ENCODE data around the gene BCL2A1.
"Not testable (repeated sequence)": the region's sequence is repeated elsewhere in the genome, so short reads cannot be mapped to it uniquely, and the experiment has no call there.

The BCL2A1 gene

DNA sequence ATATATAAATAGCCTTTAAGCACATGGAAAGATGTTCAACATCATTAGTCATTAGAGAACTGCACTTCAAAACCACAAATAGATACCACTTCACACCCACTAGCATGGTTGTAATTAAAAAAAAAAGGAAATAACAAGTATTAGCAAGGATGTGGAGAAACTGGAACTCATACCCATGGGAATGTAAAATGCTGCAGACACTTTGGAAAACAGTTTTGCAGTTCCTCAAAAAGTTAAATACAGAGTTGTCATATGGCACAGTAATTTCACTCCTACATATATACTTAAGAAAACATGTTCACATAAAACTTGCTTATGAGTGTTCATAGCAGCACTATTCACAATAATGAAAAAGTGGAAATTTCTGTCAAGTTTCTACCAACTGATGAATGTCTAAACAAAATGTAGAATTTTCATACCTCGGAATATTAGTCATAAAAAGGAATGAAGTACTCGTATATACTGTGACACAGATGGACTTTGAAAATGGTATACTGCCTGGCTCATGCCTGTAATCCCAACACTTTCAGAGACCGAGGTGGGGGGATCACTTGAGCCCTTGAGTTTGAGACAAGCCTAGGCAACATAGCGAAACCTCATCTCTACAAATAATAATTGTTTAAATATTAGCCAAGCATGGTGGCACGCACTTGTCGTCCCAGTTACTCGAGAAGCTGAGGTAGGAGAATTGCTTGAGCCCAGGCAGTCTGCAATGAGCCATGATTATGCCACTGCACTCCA lies 28.1 kb downstream of the BCL2A1 start:
- no peak overlapping the region for H3K27ac ChIP-seq (ENCODE audit: low read depth, low read length)
- no peaks in the 10 kb centered on the region for H3K9me2 ChIP-seq (replicated peaks; ENCODE audit: insufficient read depth, low read length)
- no peaks in the 10 kb centered on the region for H3F3A ChIP-seq (ENCODE audit: insufficient read depth)
- H3K4me3 ChIP-seq (ENCODE audit: insufficient read depth, low read length, poor library complexity, severe bottlenecking) = no peak overlapping the region
- H3K9me3 ChIP-seq (ENCODE audit: insufficient read depth, low read length) = no peaks in the 10 kb centered on the region
- TF ChIP-seq, protein P1, sequence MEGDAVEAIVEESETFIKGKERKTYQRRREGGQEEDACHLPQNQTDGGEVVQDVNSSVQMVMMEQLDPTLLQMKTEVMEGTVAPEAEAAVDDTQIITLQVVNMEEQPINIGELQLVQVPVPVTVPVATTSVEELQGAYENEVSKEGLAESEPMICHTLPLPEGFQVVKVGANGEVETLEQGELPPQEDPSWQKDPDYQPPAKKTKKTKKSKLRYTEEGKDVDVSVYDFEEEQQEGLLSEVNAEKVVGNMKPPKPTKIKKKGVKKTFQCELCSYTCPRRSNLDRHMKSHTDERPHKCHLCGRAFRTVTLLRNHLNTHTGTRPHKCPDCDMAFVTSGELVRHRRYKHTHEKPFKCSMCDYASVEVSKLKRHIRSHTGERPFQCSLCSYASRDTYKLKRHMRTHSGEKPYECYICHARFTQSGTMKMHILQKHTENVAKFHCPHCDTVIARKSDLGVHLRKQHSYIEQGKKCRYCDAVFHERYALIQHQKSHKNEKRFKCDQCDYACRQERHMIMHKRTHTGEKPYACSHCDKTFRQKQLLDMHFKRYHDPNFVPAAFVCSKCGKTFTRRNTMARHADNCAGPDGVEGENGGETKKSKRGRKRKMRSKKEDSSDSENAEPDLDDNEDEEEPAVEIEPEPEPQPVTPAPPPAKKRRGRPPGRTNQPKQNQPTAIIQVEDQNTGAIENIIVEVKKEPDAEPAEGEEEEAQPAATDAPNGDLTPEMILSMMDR (IDR thresholded peaks at IDR 0.05; ENCODE audit: insufficient read depth, low read length, poor library complexity, severe bottlenecking) = no peak
- TF ChIP-seq EZH2phosphoT487 (conservative IDR thresholded peaks at IDR 0.05; ENCODE audit: low read length) = no peak
- H3K4me2 ChIP-seq (ENCODE audit: low read depth, low read length, poor library complexity, severe bottlenecking) = no peak overlapping the region
- no peaks in the 10 kb centered on the region for H3K27me3 ChIP-seq (ENCODE audit: low read length)
- no peaks in the 10 kb centered on the region for H3K79me2 ChIP-seq (ENCODE audit: insufficient read depth, low read length)
- H3K9ac ChIP-seq (ENCODE audit: low read length) = no peak overlapping the region
- no peaks in the 10 kb centered on the region for H4K20me1 ChIP-seq (ENCODE audit: low read depth, low read length)
- H2AFZ ChIP-seq (ENCODE audit: low read depth, low read length, severe bottlenecking) = no peak overlapping the region
- no peaks in the 10 kb centered on the region for H3K36me3 ChIP-seq (ENCODE audit: low read length)

DNA sequence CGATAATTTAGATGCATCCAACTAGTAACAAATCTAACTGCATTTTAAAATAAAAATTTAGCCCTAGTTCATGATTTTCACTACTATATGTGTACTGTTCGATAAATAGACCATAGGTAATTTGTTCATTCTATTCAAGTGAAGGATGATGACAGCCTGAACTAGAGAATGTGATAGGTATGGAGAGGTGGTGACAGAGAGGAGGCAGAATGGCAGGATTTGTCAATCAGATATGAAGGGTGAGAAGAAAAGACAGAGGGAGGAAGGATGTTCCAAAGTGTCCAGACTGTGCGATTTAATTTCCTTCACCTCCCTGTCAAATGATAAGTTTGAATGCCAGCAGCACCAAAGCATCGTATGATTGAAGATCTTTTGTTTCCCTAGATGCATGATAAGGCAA lies 31.6 kb downstream of the BCL2A1 start:
- Histone ChIP-seq H3K4me2 (ENCODE audit: low read depth, low read length, poor library complexity, severe bottlenecking) (no peak overlapping the region), H3F3A (ENCODE audit: insufficient read depth) (no peaks in the 10 kb centered on the region), H3K27me3 (ENCODE audit: low read length) (no peaks in the 10 kb centered on the region), H4K20me1 (ENCODE audit: low read depth, low read length) (no peaks in the 10 kb centered on the region), H3K9me3 (ENCODE audit: insufficient read depth, low read length) (no peaks in the 10 kb centered on the region), H3K9me2 (replicated peaks; ENCODE audit: insufficient read depth, low read length) (no peaks in the 10 kb centered on the region), H3K4me3 (ENCODE audit: insufficient read depth, low read length, poor library complexity, severe bottlenecking) (no peak overlapping the region), H3K27ac (ENCODE audit: low read depth, low read length) (no peak overlapping the region), H3K79me2 (ENCODE audit: insufficient read depth, low read length) (no peaks in the 10 kb centered on the region), H3K36me3 (ENCODE audit: low read length) (no peaks in the 10 kb centered on the region), H2AFZ (ENCODE audit: low read depth, low read length, severe bottlenecking) (no peak overlapping the region), H3K9ac (ENCODE audit: low read length) (no peak overlapping the region)
- no peak for TF ChIP-seq EZH2phosphoT487 (conservative IDR thresholded peaks at IDR 0.05; ENCODE audit: low read length)
- TF ChIP-seq, protein P1 (IDR thresholded peaks at IDR 0.05; ENCODE audit: insufficient read depth, low read length, poor library complexity, severe bottlenecking) = no peak

DNA sequence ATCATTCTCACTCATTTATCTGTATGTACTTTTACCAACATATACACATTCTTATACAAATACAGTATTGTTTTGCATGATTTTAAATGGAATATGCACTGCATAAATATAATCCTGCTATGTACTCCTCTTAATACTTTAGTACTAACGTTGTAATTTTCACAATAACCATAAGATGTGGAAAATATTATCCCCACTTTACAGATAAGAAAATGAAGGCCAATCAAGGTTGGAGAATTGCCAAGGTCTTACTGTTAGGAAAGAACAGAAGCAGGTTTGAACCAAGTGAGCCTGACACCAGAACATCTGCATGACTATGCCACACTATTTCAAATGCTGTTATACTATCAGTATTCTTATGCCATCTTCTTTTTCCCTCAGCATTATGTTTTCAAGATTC lies 32.9 kb downstream of the BCL2A1 start:
- Histone ChIP-seq H2AFZ (ENCODE audit: low read depth, low read length, severe bottlenecking) (no peak overlapping the region), H3K36me3 (ENCODE audit: low read length) (no peaks in the 10 kb centered on the region), H3K79me2 (ENCODE audit: insufficient read depth, low read length) (no peaks in the 10 kb centered on the region), H3K4me3 (ENCODE audit: insufficient read depth, low read length, poor library complexity, severe bottlenecking) (no peak overlapping the region), H3K9ac (ENCODE audit: low read length) (no peak overlapping the region), H4K20me1 (ENCODE audit: low read depth, low read length) (no peaks in the 10 kb centered on the region), H3K9me2 (replicated peaks; ENCODE audit: insufficient read depth, low read length) (no peaks in the 10 kb centered on the region), H3K4me2 (ENCODE audit: low read depth, low read length, poor library complexity, severe bottlenecking) (no peak overlapping the region), H3K27me3 (ENCODE audit: low read length) (no peaks in the 10 kb centered on the region), H3K27ac (ENCODE audit: low read depth, low read length) (no peak overlapping the region), H3F3A (ENCODE audit: insufficient read depth) (no peaks in the 10 kb centered on the region), H3K9me3 (ENCODE audit: insufficient read depth, low read length) (no peaks in the 10 kb centered on the region)
- no peak for TF ChIP-seq EZH2phosphoT487 (conservative IDR thresholded peaks at IDR 0.05; ENCODE audit: low read length)
- TF ChIP-seq, protein P1 (IDR thresholded peaks at IDR 0.05; ENCODE audit: insufficient read depth, low read length, poor library complexity, severe bottlenecking) = no peak

DNA sequence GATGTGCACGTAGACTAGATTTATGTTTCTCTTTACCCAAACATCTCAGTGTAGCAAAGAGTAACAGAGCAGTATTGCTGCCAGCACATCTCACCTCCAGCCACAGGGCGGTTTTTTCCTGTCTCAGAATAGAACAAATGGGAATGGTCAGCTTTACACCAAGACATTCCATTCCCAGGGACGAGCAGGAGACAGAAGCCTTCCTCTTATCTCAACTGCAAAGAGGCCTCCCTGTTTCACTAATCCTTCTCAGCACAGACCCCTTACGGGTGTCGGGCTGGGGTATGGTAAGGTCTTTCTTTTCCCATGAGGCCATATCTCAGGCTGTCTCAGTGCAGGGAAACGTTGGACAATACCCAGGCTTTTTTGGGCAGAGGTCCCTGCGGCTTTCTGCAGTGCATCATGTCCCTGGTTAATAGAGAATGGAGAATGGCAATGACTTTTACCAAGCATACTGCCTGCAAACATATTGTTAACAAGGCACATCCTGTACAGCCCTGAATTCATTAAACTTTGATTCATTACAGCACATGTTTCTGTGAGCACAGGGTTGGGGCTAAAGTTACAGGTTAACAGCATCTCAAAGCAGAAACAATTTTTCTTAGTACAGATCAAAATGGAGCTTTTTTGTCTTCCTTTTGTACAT lies 35.3 kb downstream of the BCL2A1 start:
- not testable (repeated sequence) for H3F3A ChIP-seq (ENCODE audit: insufficient read depth); H3K36me3 ChIP-seq (ENCODE audit: low read length); H3K79me2 ChIP-seq (ENCODE audit: insufficient read depth, low read length); H3K9ac ChIP-seq (ENCODE audit: low read length); H3K4me2 ChIP-seq (ENCODE audit: low read depth, low read length, poor library complexity, severe bottlenecking); H3K27ac ChIP-seq (ENCODE audit: low read depth, low read length); H3K27me3 ChIP-seq (ENCODE audit: low read length); H2AFZ ChIP-seq (ENCODE audit: low read depth, low read length, severe bottlenecking); H3K9me3 ChIP-seq (ENCODE audit: insufficient read depth, low read length); H4K20me1 ChIP-seq (ENCODE audit: low read depth, low read length); H3K9me2 ChIP-seq (replicated peaks; ENCODE audit: insufficient read depth, low read length); H3K4me3 ChIP-seq (ENCODE audit: insufficient read depth, low read length, poor library complexity, severe bottlenecking)

Measured in SU-DHL-6 (cell line).